ENCODE data around the gene SEL1L. TPM values are rescaled to one million over a fixed set of nuclear protein-coding genes. Genes with fewer than 3 reads are reported as not detected.
"Not testable (repeated sequence)": the region's sequence is repeated elsewhere in the genome, so short reads cannot be mapped to it uniquely, and the experiment has no call there.

Gene SEL1L
- total RNA-seq, 1 donor from 2014 or later: 56.1 TPM

GRCh38 chr14:81430235-81430634 is 103.4 kb downstream of the SEL1L start:
- DNase-seq (ENCODE audit: low spot score): no peak
- H3K4me3 Mint-ChIP-seq: no peak overlapping the region
- intact Hi-C loops (cut with micrococcal nuclease): no loop called here
- no peaks in the 10 kb centered on the region for H3K9me3 Mint-ChIP-seq
- H3K4me1 Mint-ChIP-seq (ENCODE audit: low read depth): peaks cover 2% of the 10 kb centered on the region
- no peak overlapping the region for H3K27ac Mint-ChIP-seq
- peaks cover under 1% of the 10 kb centered on the region for H3K36me3 Mint-ChIP-seq (ENCODE audit: low read depth)
- H3K27me3 Mint-ChIP-seq (ENCODE audit: insufficient read depth): peaks cover 34% of the 10 kb centered on the region

GRCh38 chr14:81429749-81430148 is 103.9 kb downstream of the SEL1L start:
- peaks cover 30% of the 10 kb centered on the region for H3K27me3 Mint-ChIP-seq (ENCODE audit: insufficient read depth)
- H3K27ac Mint-ChIP-seq; H3K4me3 Mint-ChIP-seq; H3K4me1 Mint-ChIP-seq (ENCODE audit: low read depth); H3K36me3 Mint-ChIP-seq (ENCODE audit: low read depth); intact Hi-C loops (cut with micrococcal nuclease); H3K9me3 Mint-ChIP-seq; DNase-seq (ENCODE audit: low spot score): not testable (repeated sequence)

GRCh38 chr14:81429028-81429427 is 104.6 kb downstream of the SEL1L start:
- intact Hi-C loops (cut with micrococcal nuclease): no loop called here
- Mint-ChIP-seq H3K9me3 (no peaks in the 10 kb centered on the region), H3K27ac (no peak overlapping the region), H3K4me1 (ENCODE audit: low read depth) (no peaks in the 10 kb centered on the region), H3K36me3 (ENCODE audit: low read depth) (no peaks in the 10 kb centered on the region), H3K4me3 (no peak overlapping the region), H3K27me3 (ENCODE audit: insufficient read depth) (peaks cover 27% of the 10 kb centered on the region)
- DNase-seq (ENCODE audit: low spot score): no peak

GRCh38 chr14:81427348-81428058 is 106.2 kb downstream of the SEL1L start:
- no peak overlapping the region for H3K27ac Mint-ChIP-seq
- H3K27me3 Mint-ChIP-seq (ENCODE audit: insufficient read depth): peaks cover 21% of the 10 kb centered on the region
- intact Hi-C loops (cut with micrococcal nuclease): no loop called here
- no peak overlapping the region for H3K4me3 Mint-ChIP-seq
- no peaks in the 10 kb centered on the region for H3K9me3 Mint-ChIP-seq
- no peaks in the 10 kb centered on the region for H3K4me1 Mint-ChIP-seq (ENCODE audit: low read depth)
- DNase-seq (ENCODE audit: low spot score): no peak
- no peaks in the 10 kb centered on the region for H3K36me3 Mint-ChIP-seq (ENCODE audit: low read depth)

GRCh38 chr14:81423504-81423903 is 110.1 kb downstream of the SEL1L start:
- H3K36me3 Mint-ChIP-seq (ENCODE audit: low read depth): no peaks in the 10 kb centered on the region
- H3K27ac Mint-ChIP-seq: no peak overlapping the region
- no peaks in the 10 kb centered on the region for H3K9me3 Mint-ChIP-seq
- H3K27me3 Mint-ChIP-seq (ENCODE audit: insufficient read depth): peaks cover 16% of the 10 kb centered on the region
- intact Hi-C loops (cut with micrococcal nuclease): no loop called here
- H3K4me3 Mint-ChIP-seq: no peak overlapping the region
- DNase-seq (ENCODE audit: low spot score): no peak
- H3K4me1 Mint-ChIP-seq (ENCODE audit: low read depth): no peaks in the 10 kb centered on the region

Other genes starting within 250 kb of the SEL1L start
- 0.44 and 0.47 TPM in 2 replicates for gene STON2, start 133.5 kb downstream of the SEL1L start, total RNA-seq